GM18507 (cell line): ENCODE data around the gene CCDC63.

Experiments used
- DNase-seq: peaks from one replicate; pipeline ENCODE4 v3.0.0; 2011; ENCODE audit warnings: low read depth; ENCODE audit not compliant: insufficient read length; ENCODE audit errors: extremely low spot score
- FAIRE-seq: peaks from 2 replicates; lab custom pipeline; 2011; peaks lifted over from hg19 to GRCh38; lab: Jason Lieb, UNC

CCDC63 gene

DNA sequence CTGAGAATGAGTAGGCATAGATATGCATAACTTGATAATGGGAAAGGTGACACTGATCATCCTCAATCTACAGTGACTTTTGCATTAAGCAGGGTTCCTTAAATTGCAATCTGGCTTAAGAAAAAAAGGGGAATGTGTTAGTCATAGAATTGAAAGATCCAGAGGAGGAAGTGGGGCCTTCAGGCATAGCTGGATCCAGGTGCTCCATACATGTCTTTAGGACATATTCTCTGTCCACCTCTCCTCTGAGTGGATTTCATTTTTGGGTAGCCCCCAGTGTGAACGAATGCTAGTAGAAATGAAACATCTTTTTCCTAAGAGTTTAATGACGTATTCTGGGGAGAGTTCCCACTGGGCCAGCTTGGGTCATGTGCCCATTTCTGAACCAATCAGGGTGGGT lies 27.6 kb downstream of the CCDC63 start:
- FAIRE-seq (no peak), DNase-seq (no peak)

DNA sequence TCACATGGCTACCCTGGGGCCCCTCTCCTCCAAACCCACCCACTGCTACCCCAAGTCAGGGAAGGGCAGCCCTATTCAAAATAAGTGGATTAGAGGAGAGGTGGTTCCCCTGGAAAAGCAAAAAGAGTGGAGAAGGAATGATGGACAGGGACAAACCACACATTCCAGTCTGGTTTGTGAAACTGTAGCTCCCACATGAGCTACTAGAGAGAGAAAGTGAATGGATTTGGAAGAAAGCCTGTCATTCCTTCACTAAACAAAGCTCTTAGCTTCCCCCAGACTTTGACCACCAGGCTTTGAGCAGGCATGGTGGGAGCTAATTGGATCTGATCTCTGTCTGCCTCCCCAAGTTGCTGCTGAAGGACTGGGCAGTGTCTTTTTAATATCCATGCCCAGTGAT lies 28.0 kb downstream of the CCDC63 start:
- DNase-seq, result no peak
- no peak for FAIRE-seq

DNA sequence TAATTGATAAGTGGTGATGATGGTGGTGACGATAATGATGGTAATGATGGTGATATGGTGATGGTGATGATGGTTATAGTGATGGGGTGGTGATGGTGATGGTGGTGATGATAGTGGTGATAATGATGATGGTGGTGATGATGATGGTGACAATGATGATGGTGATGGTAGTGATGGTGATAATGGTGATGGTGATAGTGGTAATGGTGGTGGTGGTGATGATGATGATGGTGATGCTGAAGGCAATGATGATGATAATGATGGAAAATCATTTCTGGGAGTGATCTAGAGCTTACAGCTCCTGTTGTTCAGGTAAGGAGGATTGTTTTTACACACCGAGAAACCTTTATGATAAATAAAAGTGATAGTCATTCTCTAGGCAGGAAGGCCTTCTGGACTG lies 33.9 kb downstream of the CCDC63 start:
- DNase-seq (no peak), FAIRE-seq (no peak)

DNA sequence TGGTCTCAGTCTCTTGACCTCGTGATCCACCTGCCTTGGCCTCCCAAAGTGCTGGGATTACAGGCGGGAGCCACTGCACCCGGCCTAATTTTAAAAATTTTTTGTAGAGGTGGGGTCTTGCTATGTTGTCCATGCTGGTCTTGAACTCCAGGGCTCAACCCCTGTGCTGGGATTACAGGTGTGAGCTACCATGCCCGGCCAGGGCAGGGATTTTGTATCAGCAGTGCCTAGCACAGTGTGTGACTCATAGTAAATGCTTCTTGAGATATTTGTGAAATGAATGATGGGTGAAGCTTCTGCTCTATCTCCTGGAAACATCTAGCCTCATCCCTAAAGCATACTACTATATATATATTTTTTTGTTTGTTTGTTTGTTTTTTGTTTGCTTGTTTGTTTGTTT lies 36.5 kb downstream of the CCDC63 start:
- DNase-seq (no peak), FAIRE-seq (no peak)

DNA sequence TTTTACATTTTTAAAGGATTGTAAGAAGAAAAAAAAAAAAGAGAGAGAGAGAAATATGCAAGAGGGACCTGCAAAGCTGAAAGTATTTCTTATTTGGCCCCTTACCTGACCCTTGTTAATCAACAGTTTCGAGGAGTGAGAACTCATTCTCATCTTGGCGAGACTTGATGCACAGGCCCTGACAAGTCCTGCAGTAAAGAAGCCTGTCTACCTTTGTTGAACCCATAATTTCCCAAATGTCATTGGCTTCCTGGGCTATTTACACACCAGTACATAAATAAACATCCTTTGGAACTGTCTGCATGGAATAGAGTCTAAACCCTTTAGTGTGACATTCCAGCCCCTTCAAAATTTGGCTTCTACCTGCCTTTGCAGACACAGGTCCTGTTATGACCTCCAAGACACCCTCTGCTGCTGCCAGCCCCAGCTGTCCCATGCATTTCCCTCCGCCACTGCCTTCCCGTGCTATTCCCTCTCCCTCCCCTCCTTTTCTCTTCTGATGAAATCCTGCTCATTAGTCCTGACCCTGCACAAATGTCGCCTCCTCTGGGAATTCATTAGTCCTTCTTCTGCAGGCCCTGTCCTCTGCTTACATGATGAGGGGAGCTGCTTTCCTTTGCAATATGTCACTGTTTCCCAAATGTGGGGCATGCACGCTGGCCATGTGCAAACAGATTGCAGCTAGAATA lies 38.5 kb downstream of the CCDC63 start:
- DNase-seq, result no peak
- no peak for FAIRE-seq

DNA sequence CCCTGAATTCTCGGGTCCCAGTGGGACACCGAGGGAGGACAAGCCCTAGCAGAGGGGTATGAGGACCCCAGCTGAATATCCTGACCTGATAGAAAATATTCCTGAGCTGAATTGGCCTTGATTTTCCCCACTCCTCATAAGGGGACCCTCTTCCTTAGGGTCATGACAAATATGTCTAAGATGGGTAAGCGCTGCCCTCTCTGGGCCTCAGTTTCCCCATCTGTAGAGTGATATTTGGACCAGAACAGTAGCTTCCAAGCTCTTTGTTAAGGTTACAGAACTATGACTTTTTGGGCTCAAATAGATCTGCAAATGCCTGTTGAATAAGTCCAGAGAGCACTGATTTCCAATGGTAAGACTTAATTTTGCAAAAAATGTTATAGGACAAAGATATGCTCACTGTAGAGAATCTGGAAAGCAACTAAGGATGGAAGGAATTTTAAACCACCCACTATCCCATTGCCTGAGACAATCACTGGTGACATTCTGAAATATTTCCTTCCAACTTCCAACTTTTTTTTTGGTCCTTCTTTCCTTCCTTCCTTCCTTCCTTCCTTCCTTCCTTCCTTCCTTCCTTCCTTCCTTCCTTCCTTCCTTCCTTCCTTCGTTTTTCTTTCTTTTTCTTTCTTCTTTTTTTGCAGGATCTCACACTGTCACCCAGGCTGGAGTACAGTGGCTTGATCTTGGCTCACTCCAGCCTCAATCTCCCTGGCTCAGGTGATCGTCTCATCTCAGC lies 41.6 kb downstream of the CCDC63 start:
- DNase-seq, result no peak
- FAIRE-seq, result no peak

DNA sequence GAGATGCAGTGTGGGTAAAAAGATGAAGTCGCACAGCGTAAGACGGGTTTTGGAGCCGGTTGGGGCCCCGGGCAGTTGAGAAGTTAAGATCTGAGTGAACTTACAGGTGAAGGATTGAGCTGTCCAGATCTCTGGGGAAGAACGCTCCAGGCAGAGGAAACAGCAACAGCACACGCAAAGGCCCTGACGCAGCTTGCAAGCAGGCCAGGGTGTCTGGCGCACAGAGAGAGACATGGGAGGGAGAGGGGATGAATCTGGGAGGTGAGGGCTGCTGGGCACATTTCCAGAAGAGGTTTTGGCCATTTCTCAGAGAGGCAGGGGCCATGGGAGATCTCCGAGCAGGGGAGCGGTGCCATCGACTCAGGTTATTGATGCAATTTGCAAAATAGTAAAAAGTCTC lies 42.6 kb downstream of the CCDC63 start:
- FAIRE-seq, result no peak
- DNase-seq, result no peak

DNA sequence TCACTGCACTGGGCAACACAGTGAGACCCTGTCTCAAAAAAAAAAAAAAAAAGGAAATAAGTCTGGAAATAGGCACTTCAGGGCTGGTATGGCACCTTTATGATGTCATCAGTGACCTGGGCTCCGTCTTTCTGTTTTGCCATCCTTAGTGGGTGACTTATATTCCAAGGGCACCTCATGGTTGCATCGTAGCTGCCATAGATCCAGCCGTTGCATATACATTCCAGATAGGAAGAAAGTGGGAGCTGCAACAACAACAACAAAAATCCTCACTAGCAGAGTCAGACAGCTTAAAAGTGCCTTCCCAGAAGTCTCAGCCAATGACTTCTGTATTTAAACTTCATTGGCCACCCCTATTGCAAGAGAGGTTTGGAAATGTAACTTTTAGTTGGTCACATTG lies 47.2 kb downstream of the CCDC63 start:
- FAIRE-seq (no peak), DNase-seq (no peak)

DNA sequence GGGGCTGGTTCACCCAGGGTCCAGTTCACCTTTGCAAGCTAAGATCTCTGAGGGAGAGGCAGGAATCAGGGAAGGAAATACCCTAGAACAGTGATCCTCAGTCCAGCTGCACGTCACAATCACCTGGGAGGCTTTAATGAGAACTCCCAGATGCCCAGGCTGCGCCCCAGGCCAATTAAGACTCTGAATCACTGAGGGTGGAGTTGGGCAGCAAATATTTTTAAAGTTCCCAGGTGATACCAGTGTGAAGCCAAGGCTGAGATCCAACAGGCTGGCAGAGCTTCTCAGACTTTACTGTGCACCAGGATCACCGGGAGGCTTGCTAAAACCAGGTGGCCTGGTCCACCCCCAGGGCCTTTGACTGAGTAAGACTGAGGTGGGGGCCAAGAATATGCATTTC lies 49.8 kb downstream of the CCDC63 start:
- FAIRE-seq (no peak), DNase-seq (no peak)

DNA sequence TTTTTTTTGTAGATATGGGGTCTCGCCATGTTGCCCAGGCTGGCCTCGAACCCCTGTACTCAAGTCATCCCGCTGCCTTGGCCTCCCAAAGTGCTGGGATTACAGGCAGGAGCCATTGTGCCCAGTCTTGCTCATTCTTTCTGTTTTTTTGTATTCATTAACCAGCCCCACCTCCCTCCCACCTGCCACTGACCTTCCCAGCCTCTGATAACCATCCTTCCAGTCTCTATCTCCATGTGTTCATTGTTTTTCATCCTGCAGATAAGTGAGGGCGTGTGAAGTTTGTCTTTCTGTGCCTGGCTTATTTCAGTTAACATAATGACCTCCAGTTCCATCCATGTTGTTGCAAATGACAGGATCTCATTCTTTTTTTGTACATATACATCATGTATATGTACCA lies 54.6 kb downstream of the CCDC63 start:
- DNase-seq (no peak), FAIRE-seq (no peak)

DNA sequence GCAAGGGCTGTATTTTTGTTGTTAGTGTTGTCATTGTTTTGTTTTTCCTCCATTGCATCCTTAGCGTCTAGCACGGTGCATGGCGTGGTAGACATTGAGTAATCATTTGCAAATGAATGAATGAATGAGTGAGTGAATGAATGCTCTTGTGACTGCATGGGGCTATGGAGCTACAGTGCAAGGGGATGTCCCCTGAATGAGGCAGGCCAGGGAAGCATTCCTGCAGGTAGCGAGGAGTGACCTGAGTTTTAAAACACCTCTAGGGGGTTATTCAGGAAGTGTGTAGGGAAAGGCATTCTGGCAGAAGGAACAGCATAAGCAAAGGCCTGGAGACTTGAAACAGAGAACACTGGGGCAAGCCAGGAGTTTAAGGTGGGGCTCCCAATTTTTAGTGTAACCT lies 56.7 kb downstream of the CCDC63 start:
- DNase-seq, result no peak
- no peak for FAIRE-seq

DNA sequence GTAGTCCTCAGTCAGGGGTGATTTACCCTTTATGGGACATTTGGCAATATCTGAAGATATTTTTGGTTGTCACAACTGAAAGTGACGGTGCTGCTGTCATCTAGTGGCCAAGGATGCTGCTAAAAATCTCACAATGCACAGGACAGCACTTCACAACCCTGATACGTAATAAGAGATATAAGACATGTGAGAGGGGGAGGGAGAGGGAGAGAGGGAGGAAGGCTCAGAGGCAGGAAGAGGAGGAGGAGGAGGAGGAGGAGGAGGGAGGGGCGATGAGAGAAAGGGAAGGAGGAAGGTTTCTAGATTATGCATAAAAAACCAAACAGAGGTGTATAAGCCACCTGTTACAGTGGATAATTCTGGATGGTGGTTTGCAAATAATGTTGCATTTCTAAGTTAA lies 59.3 kb downstream of the CCDC63 start:
- FAIRE-seq (peak; percentile 83), DNase-seq (no peak)

DNA sequence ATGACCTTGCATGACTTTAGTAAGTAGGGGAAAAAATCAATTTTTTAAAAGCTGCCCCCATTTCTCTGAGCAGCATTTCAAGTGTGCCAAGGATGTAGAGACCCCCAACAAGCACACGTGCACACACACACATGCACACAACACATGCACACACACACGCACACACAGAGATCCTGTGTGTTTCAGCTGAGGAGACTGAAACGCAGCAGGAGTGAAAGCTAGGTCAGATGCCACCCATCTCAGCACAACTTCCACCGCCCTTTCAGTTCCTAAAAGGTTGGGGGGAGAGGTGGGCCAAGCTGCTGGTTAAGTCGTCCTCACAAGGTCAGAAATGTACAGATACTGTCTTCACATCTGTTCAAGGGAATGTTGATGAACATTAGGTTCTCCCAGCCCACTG lies 59.7 kb downstream of the CCDC63 start:
- DNase-seq (no peak), FAIRE-seq (no peak)

DNA sequence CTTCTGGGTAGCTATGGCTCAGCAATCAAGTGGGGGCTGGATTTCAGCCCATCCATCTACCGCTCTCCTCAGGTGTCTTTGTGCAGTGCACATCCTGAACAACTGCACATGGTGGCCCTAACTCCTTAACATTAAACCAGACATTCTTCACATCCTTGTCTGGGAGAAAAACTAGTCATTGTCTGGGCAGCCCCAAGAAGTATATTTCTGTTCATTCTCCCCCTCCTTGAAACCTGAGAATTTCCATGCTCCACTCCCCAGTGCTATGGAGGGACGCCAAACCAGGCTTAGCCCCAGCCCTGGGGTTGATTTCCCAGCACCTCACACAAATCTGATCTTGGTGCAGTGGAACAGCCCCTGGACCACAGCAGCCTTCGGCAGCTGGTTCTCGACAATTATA lies 60.2 kb downstream of the CCDC63 start:
- no peak for DNase-seq
- no peak for FAIRE-seq

DNA sequence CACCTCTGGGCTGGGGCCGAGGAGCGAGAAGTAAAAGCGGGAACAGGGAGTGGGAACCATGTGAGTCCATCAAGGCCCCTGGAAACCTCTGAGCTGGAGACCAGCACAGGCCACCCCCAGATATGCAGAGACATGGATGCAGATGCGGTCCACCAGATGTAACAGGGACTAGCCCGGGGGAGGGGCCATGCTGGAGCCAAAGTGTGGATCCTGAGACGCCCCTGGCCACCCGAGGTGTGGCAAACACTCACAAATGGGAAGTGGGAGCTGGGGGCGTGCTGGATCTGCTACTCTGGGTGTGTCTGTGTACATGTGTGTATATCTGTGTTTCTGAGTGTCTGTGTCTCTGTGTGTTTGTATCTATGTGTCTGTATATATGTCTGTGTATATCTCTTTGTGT lies 60.8 kb downstream of the CCDC63 start:
- FAIRE-seq (no peak), DNase-seq (no peak)

DNA sequence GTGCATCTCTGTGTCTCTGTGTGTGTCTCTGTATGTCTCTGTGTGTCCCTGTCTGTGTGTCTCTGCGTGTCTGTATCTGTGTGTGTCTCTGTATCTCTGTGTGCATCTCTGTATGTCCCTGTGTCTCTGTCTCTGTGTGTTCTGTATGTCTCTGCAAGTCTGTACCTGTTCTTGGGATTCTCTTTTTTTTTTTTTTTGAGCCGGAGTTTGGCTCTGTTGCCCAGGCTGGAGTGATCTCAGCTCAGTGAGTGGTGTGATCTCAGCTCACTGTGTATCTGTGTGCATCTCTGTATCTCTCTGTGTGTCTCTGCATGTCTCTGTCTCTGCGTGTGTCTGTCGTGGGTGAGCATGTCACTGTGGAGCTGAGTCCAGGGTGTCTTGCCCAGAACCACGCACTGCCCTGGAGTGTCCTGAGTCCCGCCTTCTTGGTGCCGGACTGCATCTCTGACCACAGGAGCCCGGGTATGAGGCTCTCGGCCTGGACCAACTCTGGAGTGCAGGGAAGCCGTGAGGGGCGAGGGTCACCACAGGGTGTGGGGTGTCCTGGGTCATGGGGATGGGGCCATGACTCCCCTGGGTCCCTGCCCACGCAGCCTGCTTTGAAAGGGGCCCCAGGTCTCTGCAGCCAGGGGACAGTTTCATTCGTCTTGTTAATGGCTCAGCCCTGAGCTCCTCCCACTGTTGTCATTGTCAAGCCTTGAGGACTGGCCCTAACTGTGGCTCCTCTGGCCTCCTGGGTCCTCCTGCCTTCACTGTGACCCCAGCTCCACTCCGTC lies 61.8 kb downstream of the CCDC63 start:
- FAIRE-seq (no peak), DNase-seq (no peak)

DNA sequence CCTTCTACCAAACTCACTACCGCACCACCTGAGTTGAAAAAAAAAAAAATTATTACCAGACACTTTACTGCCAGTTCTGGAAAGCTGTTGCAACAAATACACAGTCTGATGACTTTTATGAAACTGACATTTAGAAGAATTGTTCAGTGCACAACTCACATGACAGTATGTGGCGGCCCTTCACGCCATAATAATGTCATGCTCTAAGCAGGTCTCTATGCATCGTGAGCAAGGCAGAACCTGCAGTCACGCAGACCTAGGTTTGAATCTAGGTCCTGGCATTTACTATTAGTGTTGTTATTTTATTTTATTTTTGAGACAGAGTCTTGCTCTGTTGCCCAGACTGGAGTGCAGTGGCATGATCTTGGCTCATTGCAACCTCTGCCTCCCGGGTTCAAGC lies 65.5 kb downstream of the CCDC63 start:
- FAIRE-seq, result no peak
- no peak for DNase-seq

DNA sequence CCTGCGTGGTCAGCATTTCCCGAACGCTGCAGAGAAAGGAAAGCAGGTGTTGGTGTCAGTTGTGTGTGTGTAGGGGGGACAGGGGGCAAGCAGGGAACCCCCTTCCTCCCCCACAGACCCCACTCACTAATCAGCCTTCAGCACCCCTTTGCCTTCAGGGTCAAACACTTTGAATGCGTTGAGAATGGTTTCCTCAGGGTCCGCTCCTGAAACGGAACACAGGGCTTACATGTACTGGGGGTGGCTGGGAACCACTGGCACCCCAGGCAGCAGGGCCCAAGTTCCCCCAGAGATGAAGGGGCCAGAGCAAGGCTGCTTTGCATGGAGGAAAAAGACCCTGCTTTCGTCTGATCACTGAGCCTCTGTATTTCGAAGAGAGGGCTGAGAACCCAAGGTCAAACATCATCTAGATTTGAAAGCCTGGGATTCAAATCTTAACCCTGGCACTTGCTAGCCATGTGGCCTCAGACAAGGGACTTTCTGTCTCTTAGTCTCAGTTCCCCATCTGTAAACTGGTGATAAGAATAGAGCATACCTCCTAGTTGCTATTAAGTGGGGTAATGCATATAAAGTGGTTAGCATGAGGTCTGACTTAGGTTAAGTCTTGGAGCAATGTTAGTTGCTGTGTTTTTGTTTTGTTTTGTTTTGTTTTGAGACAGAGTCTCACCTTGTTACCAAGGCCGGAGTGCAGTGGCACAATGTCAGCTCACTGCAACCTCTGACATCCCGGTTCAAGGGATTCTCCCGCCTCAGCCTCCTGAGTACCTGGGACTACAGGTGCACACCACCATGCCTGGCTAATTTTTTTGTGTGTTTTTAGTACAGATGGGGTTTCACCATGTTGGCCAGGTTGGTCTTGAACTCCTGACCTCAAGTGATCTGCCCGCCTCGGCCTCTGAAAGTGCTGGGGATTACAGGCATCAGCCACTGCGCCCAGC lies 66.6 kb downstream of the CCDC63 start:
- FAIRE-seq (peak; percentile 96), DNase-seq (peak; percentile 61)

DNA sequence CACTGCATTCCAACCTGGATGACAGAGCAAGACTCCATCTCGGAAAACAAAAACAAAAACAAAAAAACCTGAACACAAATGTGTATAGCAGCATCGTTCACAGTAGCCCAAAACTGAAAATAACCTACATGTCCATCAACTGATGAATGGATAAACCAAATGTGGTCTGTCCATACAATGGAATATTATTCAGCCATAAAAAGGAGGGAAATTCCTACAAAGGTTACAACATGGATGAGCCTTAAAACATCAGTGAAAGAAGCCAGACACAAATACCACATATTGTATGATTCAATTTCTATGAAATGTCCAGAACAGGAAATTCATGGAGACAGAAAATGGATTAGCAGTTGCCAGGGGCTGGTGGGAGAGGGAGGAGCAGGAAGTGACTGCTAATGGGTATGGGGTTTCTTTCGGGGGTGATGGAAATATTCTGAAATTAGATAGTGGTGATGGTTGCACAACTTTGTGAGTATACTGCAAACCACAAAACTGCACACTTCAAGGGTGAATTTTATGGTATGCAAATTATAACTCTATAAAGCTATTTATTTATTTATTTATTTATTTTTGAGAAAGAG lies 69.6 kb downstream of the CCDC63 start:
- FAIRE-seq, result no peak
- no peak for DNase-seq
